PC-3 (cell line): ENCODE measurements around the gene DNAAF5. TPM values are rescaled to one million over a fixed set of nuclear protein-coding genes. Genes with fewer than 3 reads are reported as not detected.
"Not testable (repeated sequence)": the region's sequence is repeated elsewhere in the genome, so short reads cannot be mapped to it uniquely, and the experiment has no call there.

Experiments used
- ATAC-seq: fragments of 200-7000 bp; cut with Tn5 transposase; 2 replicates; pipeline ENCODE4 v1.9.1; 2020; ENCODE audit warnings: mild to moderate bottlenecking, moderate library complexity
- BruUV-seq: library from RNA; stranded (reverse); fragments of 400-500 nt; replicated peaks from 2 replicates; lab custom pipeline; 2021; lab: Mats Ljungman, UMichigan
- CTCF ChIA-PET: fragments of 300-600 bp; sonication (Branson Sonifier 250); formaldehyde crosslinking; loops from one replicate; lab custom pipeline; 2022; ENCODE audit warnings: antibody characterized with exemption; lab: Charles Lee
- POLR2A ChIA-PET: fragments of 300-600 bp; sonication (Branson Sonifier 250); formaldehyde crosslinking; loops from one replicate; lab custom pipeline; 2022; ENCODE audit warnings: antibody characterized with exemption; ENCODE audit not compliant: unreplicated experiment; lab: Charles Lee
- DNase-seq: peaks from one replicate; pipeline ENCODE4 v3.0.0-alpha.2; 2015
- H2AFZ ChIP-seq: fragments of 300-600 bp; sonication (generic); 2 replicates; pipeline ENCODE4 v1.6.0; 2016; ENCODE audit warnings: antibody characterized with exemption, low read length
- H3F3A ChIP-seq: fragments of 300-600 bp; sonication (generic); one replicate; pipeline ENCODE4 v1.6.0; 2017; ENCODE audit warnings: antibody characterized with exemption, low read length, control low read depth, mild to moderate bottlenecking; ENCODE audit not compliant: unreplicated experiment
- H3K27ac ChIP-seq: fragments of 300-600 bp; sonication (generic); 2 replicates; pipeline ENCODE4 v1.5.1; 2016; ENCODE audit warnings: mild to moderate bottlenecking, low read length
- H3K27me3 ChIP-seq: fragments of 300-600 bp; sonication (generic); 2 replicates; pipeline ENCODE4 v1.6.1; 2016; ENCODE audit warnings: low read length, mixed read lengths
- H3K36me3 ChIP-seq: fragments of 300-600 bp; sonication (generic); 2 replicates; pipeline ENCODE4 v1.6.1; 2016; ENCODE audit warnings: low read depth, mixed run types, low read length, mixed read lengths
- H3K4me1 ChIP-seq: fragments of 300-600 bp; sonication (generic); 2 replicates; pipeline ENCODE4 v1.5.1; 2016; ENCODE audit warnings: low read length; ENCODE audit not compliant: insufficient read depth
- H3K4me2 ChIP-seq: fragments of 300-600 bp; sonication (generic); 2 replicates; pipeline ENCODE4 v1.6.0; 2016; ENCODE audit warnings: low read length
- H3K4me3 ChIP-seq: fragments of 300-600 bp; sonication (generic); 2 replicates; pipeline ENCODE4 v1.5.1; 2016; ENCODE audit warnings: mild to moderate bottlenecking, low read length, mixed read lengths
- H3K79me2 ChIP-seq: fragments of 300-600 bp; sonication (generic); 2 replicates; pipeline ENCODE4 v1.6.1; 2017; ENCODE audit warnings: low read length, mixed read lengths
- H3K9ac ChIP-seq: fragments of 300-600 bp; sonication (generic); 2 replicates; pipeline ENCODE4 v1.6.0; 2016; ENCODE audit warnings: mild to moderate bottlenecking, low read length
- H3K9me2 ChIP-seq: fragments of 300-600 bp; sonication (generic); replicated peaks from 2 replicates; pipeline ENCODE4 v1.6.1; 2016; ENCODE audit warnings: mixed run types, low read length, mixed read lengths
- H3K9me3 ChIP-seq: fragments of 300-600 bp; sonication (generic); 2 replicates; pipeline ENCODE4 v1.6.1; 2016; ENCODE audit warnings: low read length, mixed read lengths
- H4K20me1 ChIP-seq: fragments of 300-600 bp; sonication (generic); 2 replicates; pipeline ENCODE4 v1.6.1; 2016; ENCODE audit warnings: low read length, mixed read lengths
- CTCF ChIP-seq: fragments of 300-600 bp; sonication (generic); conservative IDR thresholded peaks from 2 replicates; pipeline ENCODE4 v1.5.1; 2017; ENCODE audit warnings: antibody characterized with exemption, low read depth, mild to moderate bottlenecking, low read length
- EZH2 ChIP-seq: fragments of 300-600 bp; sonication (generic); IDR thresholded peaks from one replicate; pipeline ENCODE4 v1.6.1; 2017; ENCODE audit warnings: antibody characterized with exemption, mild to moderate bottlenecking, low read length; ENCODE audit not compliant: unreplicated experiment
- EZH2phosphoT487 ChIP-seq: fragments of 300-600 bp; sonication (generic); IDR thresholded peaks from 2 replicates; pipeline ENCODE4 v1.6.1; 2018; ENCODE audit warnings: mild to moderate bottlenecking, antibody characterized with exemption, low read length, borderline replicate concordance
- intact Hi-C: fragments of 100-400 bp; cut with micrococcal nuclease; formaldehyde crosslinking; loops from 2 replicates; pipeline ENCODE4 v1.9.0; 2023
- total RNA-seq: library from RNA; depleted of rRNA; stranded (reverse); fragments of >200 nt; gene quantifications from 2 replicates; pipeline ENCODE4 v1.2.3, GENCODE V29; 2014

DNAAF5 gene
- total RNA-seq, 1 experiment from 2014 or later = 66.3 TPM

- intact Hi-C loops = no loop called here
- ATAC-seq = no peak
- no peaks in the 10 kb centered on the region for H3F3A ChIP-seq
- ChIA-PET POLR2A (no interaction called here), CTCF (no interaction called here)
- H2AFZ ChIP-seq = no peak overlapping the region
- DNase-seq = no peak
- peaks cover under 1% of the 10 kb centered on the region; the same call in 1 of the 2 replicates for H4K20me1 ChIP-seq
- no peaks in the 10 kb centered on the region for H3K9me3 ChIP-seq
- H3K27me3 ChIP-seq = no peaks in the 10 kb centered on the region
- no peak overlapping the region for H3K4me2 ChIP-seq
- no TSS peak for BruUV-seq
- no peak overlapping the region for H3K4me3 ChIP-seq
- H3K4me1 ChIP-seq = no peaks in the 10 kb centered on the region
- H3K9ac ChIP-seq = no peak overlapping the region
- H3K9me2 ChIP-seq = no peaks in the 10 kb centered on the region
- H3K79me2 ChIP-seq = peaks cover 42% of the 10 kb centered on the region
- H3K27ac ChIP-seq = peak overlapping the region; percentile 16; the same call in 1 of the 2 replicates
- peaks cover 10% of the 10 kb centered on the region for H3K36me3 ChIP-seq
- TF ChIP-seq EZH2phosphoT487 (no peak), EZH2 (no peak), CTCF (no peak)
These were observed 16.3 kb downstream of the DNAAF5 start for GRCh38 chr7:742791-743190.

- H3K9me2 ChIP-seq, BruUV-seq, H3F3A ChIP-seq, H3K9ac ChIP-seq, H3K4me1 ChIP-seq, H3K27ac ChIP-seq, H3K9me3 ChIP-seq, H2AFZ ChIP-seq, H3K36me3 ChIP-seq, CTCF ChIA-PET, H4K20me1 ChIP-seq, intact Hi-C loops, H3K4me3 ChIP-seq, H3K27me3 ChIP-seq, H3K4me2 ChIP-seq: not testable (repeated sequence)
- H3K79me2 ChIP-seq = peaks cover 35% of the 10 kb centered on the region
- DNase-seq (peak; percentile 70), ATAC-seq (peak; percentile 99)
- POLR2A ChIA-PET = interaction anchor here (0.6 to 0.7 kb wide), 2 partner anchors 12 to 94 kb away, joined by 3 read pairs; no protein-coding TSS in a partner anchor
These were observed 17.0 kb downstream of the DNAAF5 start for GRCh38 chr7:743341-744127.

- H3F3A ChIP-seq, H3K9me2 ChIP-seq, H3K27me3 ChIP-seq, H3K4me3 ChIP-seq, DNase-seq, H4K20me1 ChIP-seq, H3K4me1 ChIP-seq, H3K27ac ChIP-seq, POLR2A ChIA-PET, H2AFZ ChIP-seq, BruUV-seq, H3K9ac ChIP-seq, H3K4me2 ChIP-seq, intact Hi-C loops, H3K36me3 ChIP-seq, CTCF ChIA-PET, H3K9me3 ChIP-seq, ATAC-seq: not testable (repeated sequence)
- H3K79me2 ChIP-seq = peaks cover 32% of the 10 kb centered on the region; the same call in 1 of the 2 replicates
These were observed 17.6 kb downstream of the DNAAF5 start for GRCh38 chr7:744128-744520.
